Neural progenitor cell (in vitro differentiated cells): ENCODE results near the gene BEND7.

Source experiments
- EZH2 ChIP-seq: fragments of 200-600 bp; sonication (generic); IDR thresholded peaks from 2 replicates; pipeline ENCODE4 v1.6.1; 2017; ENCODE audit warnings: antibody characterized with exemption, mild to moderate bottlenecking, moderate library complexity
- TF ChIP-seq, protein P1 (sequence below): fragments of 200-600 bp; sonication (generic); IDR thresholded peaks from 2 replicates; pipeline ENCODE4 v1.5.1; 2017; ENCODE audit warnings: antibody characterized with exemption, mild to moderate bottlenecking

DNA sequence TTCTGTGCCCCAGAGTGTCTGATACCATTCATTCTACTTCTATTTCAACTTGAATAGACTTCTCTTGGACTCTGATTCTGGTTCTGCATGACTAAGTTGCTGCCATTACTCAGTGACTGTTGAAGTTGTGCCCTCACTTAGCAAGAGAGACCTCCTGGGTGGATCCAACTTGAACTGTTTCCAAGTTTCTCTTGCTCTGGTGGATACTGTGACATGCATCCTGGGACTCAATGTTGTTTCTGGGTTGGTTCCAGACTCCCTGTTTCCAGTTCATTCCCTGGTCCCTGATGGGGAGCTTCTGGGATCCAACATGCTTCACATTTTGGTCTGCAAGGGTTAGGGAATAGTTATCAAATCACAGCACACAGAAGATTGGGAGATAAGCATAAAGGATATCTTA is 31.8 kb upstream of the BEND7 start:
- TF ChIP-seq, protein P1, sequence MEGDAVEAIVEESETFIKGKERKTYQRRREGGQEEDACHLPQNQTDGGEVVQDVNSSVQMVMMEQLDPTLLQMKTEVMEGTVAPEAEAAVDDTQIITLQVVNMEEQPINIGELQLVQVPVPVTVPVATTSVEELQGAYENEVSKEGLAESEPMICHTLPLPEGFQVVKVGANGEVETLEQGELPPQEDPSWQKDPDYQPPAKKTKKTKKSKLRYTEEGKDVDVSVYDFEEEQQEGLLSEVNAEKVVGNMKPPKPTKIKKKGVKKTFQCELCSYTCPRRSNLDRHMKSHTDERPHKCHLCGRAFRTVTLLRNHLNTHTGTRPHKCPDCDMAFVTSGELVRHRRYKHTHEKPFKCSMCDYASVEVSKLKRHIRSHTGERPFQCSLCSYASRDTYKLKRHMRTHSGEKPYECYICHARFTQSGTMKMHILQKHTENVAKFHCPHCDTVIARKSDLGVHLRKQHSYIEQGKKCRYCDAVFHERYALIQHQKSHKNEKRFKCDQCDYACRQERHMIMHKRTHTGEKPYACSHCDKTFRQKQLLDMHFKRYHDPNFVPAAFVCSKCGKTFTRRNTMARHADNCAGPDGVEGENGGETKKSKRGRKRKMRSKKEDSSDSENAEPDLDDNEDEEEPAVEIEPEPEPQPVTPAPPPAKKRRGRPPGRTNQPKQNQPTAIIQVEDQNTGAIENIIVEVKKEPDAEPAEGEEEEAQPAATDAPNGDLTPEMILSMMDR: no peak
- TF ChIP-seq EZH2: no peak
